Right lobe of liver (tissue), 6 donors: ENCODE measurements around the gene ABCA8. TPM values are rescaled to one million over a fixed set of nuclear protein-coding genes. Genes with fewer than 3 reads are reported as not detected.
"Not testable (repeated sequence)": the region's sequence is repeated elsewhere in the genome, so short reads cannot be mapped to it uniquely, and the experiment has no call there.

Experiments used
- ATAC-seq, 4 donors: fragments of 200-7000 bp; cut with Tn5 transposase; one replicate each; pipeline ENCODE4 v1.9.1; 2020; ENCODE audit warnings: mild to moderate bottlenecking in 4 of 4, moderate library complexity in 4 of 4
- DNase-seq, 3 donors: peaks; one replicate each; pipeline ENCODE4 v3.0.0-alpha.2; 2020
- H3K27ac ChIP-seq, 3 donors: fragments of 200-600 bp; one replicate each; pipeline ENCODE4 v1.8.0; 2022
- H3K27me3 ChIP-seq, 2 donors: fragments of 200-600 bp; one replicate each; pipeline ENCODE4 v1.8.0; 2022
- H3K36me3 ChIP-seq, 4 donors: fragments of 200-600 bp; sonication (generic) in 1 of 4; one replicate each; pipeline versions ENCODE4 v1.5.1 to v1.8.0; 2017 to 2022; ENCODE audit warnings: control low read depth in 1 of 4
- H3K4me1 ChIP-seq, 4 donors: fragments of 200-600 bp; sonication (generic) in 1 of 4; one replicate each; pipeline versions ENCODE4 v1.5.1 to v1.8.0; 2017 to 2022; ENCODE audit warnings: control low read depth in 1 of 4
- H3K4me3 ChIP-seq, 3 donors: fragments of 200-600 bp; one replicate each; pipeline ENCODE4 v1.8.0; 2022
- H3K9me3 ChIP-seq, 4 donors: fragments of 200-600 bp; sonication (generic) in 1 of 4; one replicate each; pipeline versions ENCODE4 v1.5.1 to v1.8.0; 2017 to 2022; ENCODE audit warnings: control low read depth in 1 of 4
- CTCF ChIP-seq, 4 donors: fragments of 200-600 bp in 3 of 4; fragments of 450-650 bp in 1 of 4; IDR thresholded peaks; one replicate each; pipeline versions ENCODE4 v1.5.1 to v1.8.0; 2016 to 2022; ENCODE audit warnings: antibody characterized with exemption in 4 of 4, mild to moderate bottlenecking in 2 of 4
- POLR2A ChIP-seq: fragments of 450-650 bp; IDR thresholded peaks from one replicate; pipeline ENCODE4 v1.6.1; 2017; ENCODE audit warnings: antibody characterized with exemption, mild to moderate bottlenecking
- WGBS: methylation state at CpG from one replicate; pipeline ENCODE4 v1.1.6; 2018; ENCODE audit warnings: low coverage, low lambda C conversion rate; ENCODE audit not compliant: insufficient coverage; ENCODE audit errors: missing lambda C conversion rate; 5-methylcytosine and 5-hydroxymethylcytosine counted together
- intact Hi-C, 2 donors: fragments of 100-400 bp; cut with DNase I; formaldehyde crosslinking; loops; one replicate each; pipeline versions ENCODE4 v1.11.2 to v1.14.1; 2022
- long read RNA-seq: library from polyadenylated mRNA; unstranded; transcript quantifications from one replicate; pipeline ENCODE4 v2.0.0, GENCODE V29; 2019
- total RNA-seq, 6 experiments: library from RNA; depleted of rRNA in 2 of 6; stranded (reverse); fragments of >200 nt in 2 of 6; fragmentation: NEBNext Ultra II Directional in 3 of 6; extraction: Animal tissue kit (Norgen Biotek cat#: 25700) in 3 of 6; gene quantifications; one replicate each; pipeline versions ENCODE4 v1.1.0 to v1.2.4, GENCODE V29; 2016 to 2023
- donor health status: DM: no; HTN: yes; CAD: no.
- donor health status: DM: no; HTN: no; CAD: no.
- donor health status: DM: no; HTN: no; CAD: no.
- donor health status: DM: no; HTN: yes; CAD: no.
- donor health status: DM: no; HTN: yes; CAD: no.

The ABCA8 gene, protein sequence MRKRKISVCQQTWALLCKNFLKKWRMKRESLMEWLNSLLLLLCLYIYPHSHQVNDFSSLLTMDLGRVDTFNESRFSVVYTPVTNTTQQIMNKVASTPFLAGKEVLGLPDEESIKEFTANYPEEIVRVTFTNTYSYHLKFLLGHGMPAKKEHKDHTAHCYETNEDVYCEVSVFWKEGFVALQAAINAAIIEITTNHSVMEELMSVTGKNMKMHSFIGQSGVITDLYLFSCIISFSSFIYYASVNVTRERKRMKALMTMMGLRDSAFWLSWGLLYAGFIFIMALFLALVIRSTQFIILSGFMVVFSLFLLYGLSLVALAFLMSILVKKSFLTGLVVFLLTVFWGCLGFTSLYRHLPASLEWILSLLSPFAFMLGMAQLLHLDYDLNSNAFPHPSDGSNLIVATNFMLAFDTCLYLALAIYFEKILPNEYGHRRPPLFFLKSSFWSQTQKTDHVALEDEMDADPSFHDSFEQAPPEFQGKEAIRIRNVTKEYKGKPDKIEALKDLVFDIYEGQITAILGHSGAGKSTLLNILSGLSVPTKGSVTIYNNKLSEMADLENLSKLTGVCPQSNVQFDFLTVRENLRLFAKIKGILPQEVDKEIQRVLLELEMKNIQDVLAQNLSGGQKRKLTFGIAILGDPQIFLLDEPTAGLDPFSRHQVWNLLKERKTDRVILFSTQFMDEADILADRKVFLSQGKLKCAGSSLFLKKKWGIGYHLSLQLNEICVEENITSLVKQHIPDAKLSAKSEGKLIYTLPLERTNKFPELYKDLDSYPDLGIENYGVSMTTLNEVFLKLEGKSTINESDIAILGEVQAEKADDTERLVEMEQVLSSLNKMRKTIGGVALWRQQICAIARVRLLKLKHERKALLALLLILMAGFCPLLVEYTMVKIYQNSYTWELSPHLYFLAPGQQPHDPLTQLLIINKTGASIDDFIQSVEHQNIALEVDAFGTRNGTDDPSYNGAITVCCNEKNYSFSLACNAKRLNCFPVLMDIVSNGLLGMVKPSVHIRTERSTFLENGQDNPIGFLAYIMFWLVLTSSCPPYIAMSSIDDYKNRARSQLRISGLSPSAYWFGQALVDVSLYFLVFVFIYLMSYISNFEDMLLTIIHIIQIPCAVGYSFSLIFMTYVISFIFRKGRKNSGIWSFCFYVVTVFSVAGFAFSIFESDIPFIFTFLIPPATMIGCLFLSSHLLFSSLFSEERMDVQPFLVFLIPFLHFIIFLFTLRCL (N-terminal part only)
- total RNA-seq = 10 to 100 TPM; 21.8 to 44.0 (median 29.9) TPM
- long read RNA-seq, partial matches to known transcripts = 4 of 6 reads
- long read RNA-seq, other reads (novel, unspliced or antisense) = 2 of 6 reads

GRCh38 chr17:68955181-68955841, at the start of gene ABCA8:
TSS of gene ABCA8 (minus strand) at chr17:68955392. CDS start at chr17:68942034, 13,358 bp downstream.
- intact Hi-C loops = no loop called here
- H3K27me3 ChIP-seq = no peaks in the 10 kb centered on the region
- H3K9me3 ChIP-seq = no peaks in the 10 kb centered on the region
- peak within 1 kb of the TSS; percentile 71 to 85 (median 82) for H3K27ac ChIP-seq
- no peaks in the 10 kb centered on the region for H3K4me1 ChIP-seq
- peak; percentile 88 to 94 (median 91) for ATAC-seq
- H3K36me3 ChIP-seq = no peaks in the 10 kb centered on the region
- no peak for TF ChIP-seq CTCF (IDR thresholded peaks at IDR 0.05)
- peak; percentile 33 for TF ChIP-seq POLR2A
- 26% methylated on average over 4 of the region's 4 CpGs for WGBS
- DNase-seq = peak in 1 of 3 donors; percentile 77
- peak within 1 kb of the TSS; percentile 7 to 40 (median 40) for H3K4me3 ChIP-seq

DNA sequence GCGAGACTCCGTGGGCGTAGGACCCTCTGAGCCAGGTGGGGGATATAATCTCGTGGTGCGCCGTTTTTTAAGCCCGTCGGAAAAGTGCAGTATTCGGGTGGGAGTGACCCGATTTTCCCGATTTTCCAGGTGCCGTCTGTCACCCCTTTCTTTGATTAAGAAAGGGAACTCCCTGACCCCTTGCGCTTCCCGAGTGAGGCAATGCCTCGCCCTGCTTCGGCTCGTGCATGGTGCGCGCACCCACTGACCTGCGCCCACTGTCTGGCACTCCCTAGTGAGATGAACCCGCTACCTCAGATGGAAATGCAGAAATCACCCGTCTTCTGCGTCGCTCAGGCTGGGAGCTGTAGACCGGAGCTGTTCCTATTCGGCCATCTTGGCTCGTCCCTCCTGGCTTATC, 49.6 kb upstream of the ABCA8 start:
- intact Hi-C loops, H3K4me3 ChIP-seq, ATAC-seq, H3K27ac ChIP-seq, H3K4me1 ChIP-seq, H3K27me3 ChIP-seq, H3K9me3 ChIP-seq, DNase-seq: not testable (repeated sequence)
- 93% methylated on average over 11 of the region's 27 CpGs for WGBS
- H3K36me3 ChIP-seq = peaks cover 0 to 40% (median 1%) of the 10 kb centered on the region in 4 donors

DNA sequence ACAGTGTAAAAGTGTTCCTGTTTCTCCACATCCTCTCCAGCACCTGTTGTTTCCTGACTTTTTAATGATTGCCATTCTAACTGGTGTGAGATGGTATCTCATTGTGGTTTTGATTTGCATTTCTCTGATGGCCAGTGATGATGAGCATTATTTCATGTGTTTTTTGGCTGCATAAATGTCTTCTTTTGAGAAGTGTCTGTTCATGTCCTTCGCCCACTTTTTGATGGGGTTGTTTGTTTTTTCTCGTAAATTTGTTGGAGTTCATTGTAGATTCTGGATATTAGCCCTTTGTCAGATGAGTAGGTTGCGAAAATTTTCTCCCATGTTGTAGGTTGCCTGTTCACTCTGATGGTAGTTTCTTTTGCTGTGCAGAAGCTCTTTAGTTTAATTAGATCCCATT, 44.6 kb upstream of the ABCA8 start:
- ATAC-seq, H3K27ac ChIP-seq, H3K27me3 ChIP-seq, intact Hi-C loops, H3K4me3 ChIP-seq, H3K9me3 ChIP-seq, H3K4me1 ChIP-seq, DNase-seq: not testable (repeated sequence)
- H3K36me3 ChIP-seq = peaks cover 0 to 12% (median 0%) of the 10 kb centered on the region in 4 donors
- WGBS = 83% methylated on average over 3 of the region's 3 CpGs

DNA sequence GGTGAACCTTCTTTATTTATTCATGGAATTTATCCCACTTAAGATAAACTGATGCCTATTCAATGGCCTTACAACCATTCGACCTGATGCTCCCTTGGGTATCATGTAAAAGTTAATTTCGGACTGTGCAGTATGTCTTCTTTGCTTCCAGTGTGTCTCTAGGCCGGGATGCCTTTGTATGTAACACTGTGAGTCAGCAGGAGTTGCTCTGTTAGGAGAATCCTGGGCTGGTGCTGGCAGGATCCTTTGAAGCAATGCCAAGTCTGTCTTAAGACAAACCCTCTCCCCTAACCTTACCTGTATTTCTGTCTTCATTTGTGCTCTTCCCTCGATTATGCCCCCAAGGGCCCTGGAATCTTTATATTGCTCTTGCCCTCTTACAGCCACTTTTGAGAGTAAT, 37.9 kb upstream of the ABCA8 start:
- H3K4me1 ChIP-seq = no peaks in the 10 kb centered on the region
- peaks cover 0 to 50% (median 0%) of the 10 kb centered on the region in 4 donors for H3K36me3 ChIP-seq
- no peak for DNase-seq
- intact Hi-C loops = no loop called here
- H3K9me3 ChIP-seq = no peaks in the 10 kb centered on the region
- no peaks in the 10 kb centered on the region for H3K27me3 ChIP-seq
- TF ChIP-seq POLR2A (no peak), CTCF (IDR thresholded peaks at IDR 0.05) (no peak)
- no peak overlapping the region for H3K4me3 ChIP-seq
- 81% methylated on average over 4 of the region's 4 CpGs for WGBS
- H3K27ac ChIP-seq = no peak overlapping the region
- no peak for ATAC-seq

GRCh38 chr17:68987966-68988365, 32.8 kb upstream of the ABCA8 start:
- Histone ChIP-seq H3K27ac (no peak overlapping the region), H3K4me1 (no peaks in the 10 kb centered on the region), H3K4me3 (no peak overlapping the region), H3K36me3 (peaks cover 0 to 60% (median 0%) of the 10 kb centered on the region in 4 donors), H3K27me3 (no peaks in the 10 kb centered on the region), H3K9me3 (no peaks in the 10 kb centered on the region)
- no CpG with 5 or more reads among the region's 4 CpGs for WGBS
- intact Hi-C loops = no loop called here
- ATAC-seq = peak in 1 of 4 donors; percentile 27
- TF ChIP-seq CTCF (IDR thresholded peaks at IDR 0.05) (no peak), POLR2A (no peak)
- DNase-seq = no peak
